HG03342 (cell line): ENCODE data around the gene SLC9A5.

Experiments
- ATAC-seq: cut with Tn5 transposase; IDR thresholded peaks from one replicate; pipeline ENCODE4 v1.9.1; 2021; ENCODE audit warnings: mild to moderate bottlenecking, moderate library complexity; ENCODE audit not compliant: unreplicated experiment

The SLC9A5 gene

GRCh38 chr16:67238278-67238575, 10.6 kb upstream of the SLC9A5 start:
- ATAC-seq: no peak

GRCh38 chr16:67238806-67239470, 9.8 kb upstream of the SLC9A5 start:
- no peak for ATAC-seq

GRCh38 chr16:67240506-67240905, 8.3 kb upstream of the SLC9A5 start:
- ATAC-seq: no peak

GRCh38 chr16:67241008-67241900, 7.5 kb upstream of the SLC9A5 start:
- ATAC-seq: no peak

GRCh38 chr16:67242138-67242730, 6.5 kb upstream of the SLC9A5 start:
- no peak for ATAC-seq

- ATAC-seq: no peak
These were observed 5.3 kb upstream of the SLC9A5 start for GRCh38 chr16:67243481-67243880.

GRCh38 chr16:67244387-67245185, 4.2 kb upstream of the SLC9A5 start:
- ATAC-seq: peak; percentile 64

GRCh38 chr16:67245186-67245585, 3.6 kb upstream of the SLC9A5 start:
- no peak for ATAC-seq

GRCh38 chr16:67245674-67246080, 3.1 kb upstream of the SLC9A5 start:
- ATAC-seq: no peak

- ATAC-seq: no peak
These were observed 2.6 kb upstream of the SLC9A5 start for GRCh38 chr16:67246081-67246755.

- no peak for ATAC-seq
These were observed 2.0 kb upstream of the SLC9A5 start for GRCh38 chr16:67246756-67247191.

- peak; percentile 44 for ATAC-seq
These were observed 1.3 kb upstream of the SLC9A5 start, which contains the start of gene FHOD1 for GRCh38 chr16:67247192-67248072. TSS of gene FHOD1 (minus strand) at chr16:67247481. CDS start at chr16:67247410, 71 bp downstream.

GRCh38 chr16:67248073-67248400, 742 bp upstream of the SLC9A5 start:
- ATAC-seq: no peak

GRCh38 chr16:67249178-67250044, 632 bp downstream of the SLC9A5 start:
- no peak for ATAC-seq

- ATAC-seq: no peak
These were observed 1.2 kb downstream of the SLC9A5 start for GRCh38 chr16:67250045-67250327.

GRCh38 chr16:67252609-67253497, 4.1 kb downstream of the SLC9A5 start:
- ATAC-seq: no peak

GRCh38 chr16:67254801-67255552, 6.2 kb downstream of the SLC9A5 start:
- no peak for ATAC-seq
